ENCODE results near the gene FAM135A.
"Not testable (repeated sequence)": the region's sequence is repeated elsewhere in the genome, so short reads cannot be mapped to it uniquely, and the experiment has no call there.

FAM135A gene

DNA sequence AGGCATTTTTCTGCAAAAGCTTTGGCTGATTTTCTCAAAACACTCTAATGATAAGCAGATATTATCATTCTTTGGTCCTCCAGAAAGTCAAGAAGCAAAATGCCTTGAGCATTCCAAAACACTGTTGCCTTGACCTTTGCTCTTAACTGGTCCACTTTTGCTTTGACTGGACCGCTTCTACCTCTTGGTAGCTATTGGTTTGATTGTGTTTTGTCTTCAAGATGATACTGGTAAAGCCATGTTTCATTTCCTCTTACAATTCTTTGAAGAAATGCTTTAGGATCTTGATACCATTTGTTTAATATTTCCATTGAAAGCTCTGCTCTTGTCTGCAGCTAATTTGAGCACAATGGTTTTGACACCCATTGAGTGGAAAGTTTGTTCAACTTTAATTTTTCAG is 117.8 kb downstream of the FAM135A start:
- no peak overlapping the region for H3K4me3 ChIP-seq (ENCODE audit: control insufficient read depth, low read depth, low read length)
- TF ChIP-seq, protein P1, sequence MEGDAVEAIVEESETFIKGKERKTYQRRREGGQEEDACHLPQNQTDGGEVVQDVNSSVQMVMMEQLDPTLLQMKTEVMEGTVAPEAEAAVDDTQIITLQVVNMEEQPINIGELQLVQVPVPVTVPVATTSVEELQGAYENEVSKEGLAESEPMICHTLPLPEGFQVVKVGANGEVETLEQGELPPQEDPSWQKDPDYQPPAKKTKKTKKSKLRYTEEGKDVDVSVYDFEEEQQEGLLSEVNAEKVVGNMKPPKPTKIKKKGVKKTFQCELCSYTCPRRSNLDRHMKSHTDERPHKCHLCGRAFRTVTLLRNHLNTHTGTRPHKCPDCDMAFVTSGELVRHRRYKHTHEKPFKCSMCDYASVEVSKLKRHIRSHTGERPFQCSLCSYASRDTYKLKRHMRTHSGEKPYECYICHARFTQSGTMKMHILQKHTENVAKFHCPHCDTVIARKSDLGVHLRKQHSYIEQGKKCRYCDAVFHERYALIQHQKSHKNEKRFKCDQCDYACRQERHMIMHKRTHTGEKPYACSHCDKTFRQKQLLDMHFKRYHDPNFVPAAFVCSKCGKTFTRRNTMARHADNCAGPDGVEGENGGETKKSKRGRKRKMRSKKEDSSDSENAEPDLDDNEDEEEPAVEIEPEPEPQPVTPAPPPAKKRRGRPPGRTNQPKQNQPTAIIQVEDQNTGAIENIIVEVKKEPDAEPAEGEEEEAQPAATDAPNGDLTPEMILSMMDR (conservative IDR thresholded peaks at IDR 0.05; ENCODE audit: control insufficient read depth, insufficient read depth, low read depth, low read length), result no peak
- no peak for DNase-seq (ENCODE audit: low read depth)

GRCh38 chr6:70537266-70537665 is 124.0 kb downstream of the FAM135A start:
- no peak overlapping the region for H3K4me3 ChIP-seq (ENCODE audit: control insufficient read depth, low read depth, low read length)
- no peak for DNase-seq (ENCODE audit: low read depth)
- TF ChIP-seq, protein P1 (conservative IDR thresholded peaks at IDR 0.05; ENCODE audit: control insufficient read depth, insufficient read depth, low read depth, low read length), result no peak

DNA sequence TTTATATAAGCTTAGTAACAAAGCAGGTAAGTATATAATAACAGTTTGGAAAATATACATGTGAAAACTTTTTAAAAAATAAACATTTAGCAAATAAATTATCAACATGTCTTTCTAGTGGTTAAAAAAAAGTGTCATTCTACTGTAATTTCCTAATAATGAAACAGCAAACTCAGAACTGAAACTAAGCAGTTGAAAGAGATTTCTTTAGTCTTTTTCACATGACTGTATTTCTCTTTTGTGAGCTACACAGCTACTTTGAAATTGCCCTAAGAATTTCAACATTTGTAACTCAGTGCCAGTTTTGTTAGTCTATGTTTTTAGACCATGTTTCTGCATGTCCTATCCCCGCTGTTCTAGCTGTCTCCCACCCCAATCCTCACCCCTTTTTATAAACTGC is 125.1 kb downstream of the FAM135A start:
- no peak for DNase-seq (ENCODE audit: low read depth)
- no peak overlapping the region for H3K4me3 ChIP-seq (ENCODE audit: control insufficient read depth, low read depth, low read length)
- TF ChIP-seq, protein P1 (conservative IDR thresholded peaks at IDR 0.05; ENCODE audit: control insufficient read depth, insufficient read depth, low read depth, low read length), result no peak

GRCh38 chr6:70547313-70547712 is 134.0 kb downstream of the FAM135A start:
- DNase-seq (ENCODE audit: low read depth), result peak; percentile 24
- TF ChIP-seq, protein P1 (conservative IDR thresholded peaks at IDR 0.05; ENCODE audit: control insufficient read depth, insufficient read depth, low read depth, low read length), result peak; percentile 33

GRCh38 chr6:70547905-70548304 is 134.6 kb downstream of the FAM135A start:
- no peak overlapping the region for H3K4me3 ChIP-seq (ENCODE audit: control insufficient read depth, low read depth, low read length)
- TF ChIP-seq, protein P1 (conservative IDR thresholded peaks at IDR 0.05; ENCODE audit: control insufficient read depth, insufficient read depth, low read depth, low read length), result no peak
- no peak for DNase-seq (ENCODE audit: low read depth)

More at GRCh38 chr6:70547313-70547712, 134.0 kb downstream of the FAM135A start:
- no peak overlapping the region for H3K4me3 ChIP-seq (ENCODE audit: control insufficient read depth, low read depth, low read length)

- TF ChIP-seq, protein P1 (conservative IDR thresholded peaks at IDR 0.05; ENCODE audit: control insufficient read depth, insufficient read depth, low read depth, low read length), result no peak
- no peak for DNase-seq (ENCODE audit: low read depth)
Measured at GRCh38 chr6:70549327-70549726, 136.0 kb downstream of the FAM135A start.

DNA sequence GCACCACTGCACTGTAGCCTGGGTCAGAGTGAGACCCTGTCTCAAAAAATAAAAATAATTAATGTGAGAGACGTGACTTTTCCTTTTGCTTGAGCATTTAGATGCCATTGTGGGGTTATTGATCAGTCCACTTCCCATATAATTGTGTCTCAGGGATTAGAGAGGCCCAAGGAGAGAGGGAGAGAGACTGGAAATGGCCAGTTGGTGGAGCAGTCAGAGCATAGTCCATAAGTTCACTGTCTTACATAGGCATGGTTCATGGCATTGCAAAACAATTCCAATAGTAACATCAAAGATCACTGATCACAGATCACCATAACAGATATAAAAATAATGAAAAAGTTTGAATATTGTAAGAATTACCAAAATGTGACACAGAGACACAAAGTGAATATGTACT is 138.3 kb downstream of the FAM135A start:
- H3K4me3 ChIP-seq (ENCODE audit: control insufficient read depth, low read depth, low read length), result no peak overlapping the region
- TF ChIP-seq, protein P1 (conservative IDR thresholded peaks at IDR 0.05; ENCODE audit: control insufficient read depth, insufficient read depth, low read depth, low read length), result no peak
- no peak for DNase-seq (ENCODE audit: low read depth)

More at GRCh38 chr6:70549327-70549726, 136.0 kb downstream of the FAM135A start:
- no peak overlapping the region for H3K4me3 ChIP-seq (ENCODE audit: control insufficient read depth, low read depth, low read length)

DNA sequence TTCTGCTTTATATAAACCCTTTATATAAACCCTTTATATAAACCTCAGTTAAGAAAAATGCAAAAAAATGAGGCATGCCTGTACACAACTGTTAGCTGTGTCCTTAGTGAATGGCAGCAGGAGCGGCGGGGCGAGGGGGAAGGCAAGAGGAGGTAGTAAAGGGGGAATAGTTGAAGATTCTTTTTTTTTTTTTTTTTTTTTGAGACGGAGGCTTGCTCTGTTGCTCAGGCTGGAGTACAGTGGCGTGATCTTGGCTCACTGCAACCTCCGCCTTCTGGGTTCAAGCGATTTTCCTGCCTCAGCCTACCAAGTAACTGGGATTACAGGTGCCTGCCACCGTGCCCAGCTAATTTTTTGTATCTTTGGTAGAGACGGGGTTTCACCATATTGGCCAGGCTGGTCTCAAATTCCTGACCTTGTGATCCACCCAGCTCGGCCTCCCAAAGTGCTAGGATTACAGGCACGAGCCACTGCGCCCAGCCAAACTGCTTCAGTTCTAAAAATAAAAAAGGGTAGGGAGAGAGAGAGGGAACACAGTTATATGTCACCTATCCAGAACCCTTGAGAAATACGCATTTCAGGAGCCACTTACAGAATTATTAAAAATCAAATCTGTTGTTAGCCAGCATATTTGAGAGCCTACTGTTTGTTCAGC is 139.1 kb downstream of the FAM135A start:
- DNase-seq (ENCODE audit: low read depth); H3K4me3 ChIP-seq (ENCODE audit: control insufficient read depth, low read depth, low read length): not testable (repeated sequence)
